ENCODE results near the gene DNAJC27.

DNAJC27 gene

GRCh38 chr2:24898122-24899109 is 73.3 kb downstream of the DNAJC27 start:
- no peaks in the 10 kb centered on the region for H3K36me3 ChIP-seq (ENCODE audit: control insufficient read depth, insufficient read depth, low read length)
- no peak overlapping the region for H3K4me3 ChIP-seq (ENCODE audit: insufficient read depth, low read depth, low read length, poor library complexity, severe bottlenecking)
- DNase-seq: no peak

GRCh38 chr2:24894750-24895149 is 77.0 kb downstream of the DNAJC27 start:
- Histone ChIP-seq H3K9me3 (ENCODE audit: control insufficient read depth, low read length) (peaks cover 6% of the 10 kb centered on the region), H3K36me3 (ENCODE audit: control insufficient read depth, insufficient read depth, low read length) (no peaks in the 10 kb centered on the region), H3K4me1 (ENCODE audit: control insufficient read depth, insufficient read depth, low read length, poor library complexity, severe bottlenecking) (no peaks in the 10 kb centered on the region), H3K27ac (ENCODE audit: insufficient read depth, low read length, poor library complexity, severe bottlenecking) (no peak overlapping the region), H3K4me3 (ENCODE audit: insufficient read depth, low read depth, low read length, poor library complexity, severe bottlenecking) (no peak overlapping the region), H3K27me3 (replicated peaks; ENCODE audit: control insufficient read depth, insufficient read depth, low read length, poor library complexity, severe bottlenecking) (no peaks in the 10 kb centered on the region)
- DNase-seq: no peak

More at GRCh38 chr2:24898122-24899109, 73.3 kb downstream of the DNAJC27 start:
- Histone ChIP-seq H3K9me3 (ENCODE audit: control insufficient read depth, low read length) (peaks cover 6% of the 10 kb centered on the region), H3K4me1 (ENCODE audit: control insufficient read depth, insufficient read depth, low read length, poor library complexity, severe bottlenecking) (no peaks in the 10 kb centered on the region), H3K27ac (ENCODE audit: insufficient read depth, low read length, poor library complexity, severe bottlenecking) (no peak overlapping the region), H3K27me3 (replicated peaks; ENCODE audit: control insufficient read depth, insufficient read depth, low read length, poor library complexity, severe bottlenecking) (no peaks in the 10 kb centered on the region)

GRCh38 chr2:24893934-24894333 is 77.8 kb downstream of the DNAJC27 start:
- Histone ChIP-seq H3K27ac (ENCODE audit: insufficient read depth, low read length, poor library complexity, severe bottlenecking) (no peak overlapping the region), H3K4me3 (ENCODE audit: insufficient read depth, low read depth, low read length, poor library complexity, severe bottlenecking) (no peak overlapping the region), H3K36me3 (ENCODE audit: control insufficient read depth, insufficient read depth, low read length) (no peaks in the 10 kb centered on the region), H3K9me3 (ENCODE audit: control insufficient read depth, low read length) (peaks cover 6% of the 10 kb centered on the region), H3K4me1 (ENCODE audit: control insufficient read depth, insufficient read depth, low read length, poor library complexity, severe bottlenecking) (no peaks in the 10 kb centered on the region), H3K27me3 (replicated peaks; ENCODE audit: control insufficient read depth, insufficient read depth, low read length, poor library complexity, severe bottlenecking) (no peaks in the 10 kb centered on the region)
- DNase-seq: no peak

All from effector memory CD4-positive, alpha-beta T cell (primary cell).